T47D (cell line): Measurements from ENCODE around the gene GATAD2B.
"Not testable (repeated sequence)": the region's sequence is repeated elsewhere in the genome, so short reads cannot be mapped to it uniquely, and the experiment has no call there.

ENCODE experiments used
- DNase-seq, 2 experiments: peaks; one replicate each; pipeline versions ENCODE4 v3.0.0 to v3.0.0-alpha.2; 2011 to 2012; ENCODE audit warnings: low read depth in 1 of 2, low spot score in 1 of 2
- JUND ChIP-seq: IDR thresholded peaks from 2 replicates; pipeline ENCODE4 v1.6.1; 2012; ENCODE audit warnings: low read depth
- in situ Hi-C: cut with HindIII; loops from 2 replicates; pipeline ENCODE4 v1.10.0; 2016; ENCODE audit warnings: low sequenced_read_pairs, low pct_unique_long_range_greater_than_20kb

Gene GATAD2B

DNA sequence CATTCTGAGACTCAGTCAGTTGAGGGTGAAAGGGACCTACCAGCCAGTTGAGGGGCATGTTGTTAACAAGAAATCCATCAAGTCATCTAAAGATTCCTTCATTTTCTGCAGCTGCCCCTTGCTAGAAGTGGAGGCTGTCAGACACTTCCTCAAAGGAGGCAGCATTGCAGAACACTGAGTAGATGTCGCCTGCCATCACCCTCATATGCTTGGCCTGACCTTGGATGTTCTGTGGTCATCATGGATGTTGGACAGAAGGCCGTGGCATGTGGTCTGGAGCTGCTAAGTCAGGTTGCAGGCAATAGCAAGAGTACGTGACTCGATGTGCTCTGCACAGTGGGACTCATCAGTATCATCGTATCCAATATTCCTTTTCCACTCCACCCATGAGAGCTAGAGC, 70.6 kb downstream of the GATAD2B start:
- no peak for DNase-seq
- in situ Hi-C loops: no loop called here
- TF ChIP-seq JUND: no peak

DNA sequence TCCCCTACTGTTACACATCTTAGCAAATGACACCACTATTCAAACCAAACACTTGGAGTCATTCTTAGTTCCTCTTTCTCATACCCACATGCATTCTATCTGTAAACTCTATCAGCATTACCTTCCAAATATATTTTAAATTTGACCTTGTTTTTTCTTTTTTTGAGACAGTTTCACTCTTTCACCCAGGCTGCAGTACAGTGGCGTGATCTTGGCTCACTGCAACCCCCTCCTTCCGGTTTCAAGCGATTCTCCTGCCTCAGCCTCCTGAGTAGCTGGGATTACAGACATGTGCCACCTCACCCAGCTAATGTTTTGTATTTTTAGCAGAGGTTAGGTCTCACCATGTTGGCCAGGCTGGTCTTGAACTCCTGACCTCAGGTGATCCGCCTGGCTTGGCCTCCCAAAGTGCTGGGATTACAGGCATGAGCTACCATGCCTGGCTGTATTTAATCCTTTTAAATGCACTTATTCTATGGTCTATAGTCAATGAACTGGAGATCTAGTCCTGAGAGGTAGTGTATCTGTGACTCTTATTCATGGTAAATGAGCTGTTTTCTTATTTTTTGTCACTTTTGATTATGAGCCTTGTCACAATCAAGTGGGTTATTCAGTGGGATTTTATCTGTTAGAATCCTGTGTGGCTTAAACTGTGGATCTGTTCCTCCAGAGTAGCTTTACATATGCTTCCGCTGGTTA, 73.1 kb downstream of the GATAD2B start:
- DNase-seq: no peak

GRCh38 chr1:153848805-153849204, 74.0 kb downstream of the GATAD2B start:
- no peak for TF ChIP-seq JUND
- no peak for DNase-seq
- in situ Hi-C loops: no loop called here

More for the DNA sequence above, 73.1 kb downstream of the GATAD2B start:
- in situ Hi-C loops: no loop called here
- no peak for TF ChIP-seq JUND

- DNase-seq: no peak
- TF ChIP-seq JUND: no peak
- in situ Hi-C loops: no loop called here
These were observed 77.6 kb downstream of the GATAD2B start for GRCh38 chr1:153845158-153845557.

DNA sequence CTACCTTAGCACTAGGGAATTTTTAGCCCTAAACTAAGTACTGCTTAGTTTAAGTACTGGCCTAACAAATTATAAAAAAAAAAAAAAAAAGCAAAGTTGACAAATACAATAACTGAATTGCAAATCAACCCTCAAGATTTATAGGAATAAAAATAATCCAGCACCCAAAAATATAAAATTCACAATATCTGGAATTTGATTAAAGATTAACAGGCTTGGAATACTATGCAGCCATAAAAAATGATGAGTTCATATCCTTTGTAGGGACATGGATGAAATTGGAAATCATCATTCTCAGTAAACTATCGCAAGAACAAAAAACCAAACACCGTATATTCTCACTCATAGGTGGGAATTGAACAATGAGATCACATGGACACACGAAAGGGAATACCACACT, 78.4 kb downstream of the GATAD2B start:
- DNase-seq, in situ Hi-C loops: not testable (repeated sequence)

GRCh38 chr1:153842006-153842471, 80.7 kb downstream of the GATAD2B start:
- DNase-seq: peak in 1 of 2 experiments; percentile 19
- in situ Hi-C loops: no loop called here
- TF ChIP-seq JUND: no peak

DNA sequence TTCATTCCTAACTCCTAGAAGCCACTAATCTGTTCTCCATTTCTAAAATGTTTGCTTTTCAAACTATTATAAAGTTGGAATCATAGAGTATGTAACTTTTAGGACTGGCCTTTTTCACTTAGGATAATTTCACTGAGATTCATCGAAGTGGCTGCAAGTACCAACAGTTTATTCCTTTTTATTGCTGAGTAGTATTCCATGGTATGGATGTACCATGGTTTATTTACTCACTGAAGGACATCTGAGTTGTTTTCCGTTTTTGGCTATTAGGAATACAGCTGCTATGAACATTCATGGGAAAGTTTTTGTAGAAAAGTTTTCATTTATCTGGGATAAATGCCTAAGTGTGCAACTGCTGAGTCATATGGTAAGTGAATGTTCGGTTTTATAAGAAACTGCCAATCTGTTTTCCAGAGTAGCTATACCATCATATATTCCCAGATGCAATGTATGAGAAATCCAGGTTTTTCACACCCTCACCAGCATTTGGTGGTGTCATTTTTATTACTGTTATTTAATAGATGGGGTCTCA, 81.2 kb downstream of the GATAD2B start:
- no peak for DNase-seq
- in situ Hi-C loops: no loop called here
- TF ChIP-seq JUND: no peak

GRCh38 chr1:153840774-153841173, 82.0 kb downstream of the GATAD2B start:
- in situ Hi-C loops, DNase-seq: not testable (repeated sequence)

DNA sequence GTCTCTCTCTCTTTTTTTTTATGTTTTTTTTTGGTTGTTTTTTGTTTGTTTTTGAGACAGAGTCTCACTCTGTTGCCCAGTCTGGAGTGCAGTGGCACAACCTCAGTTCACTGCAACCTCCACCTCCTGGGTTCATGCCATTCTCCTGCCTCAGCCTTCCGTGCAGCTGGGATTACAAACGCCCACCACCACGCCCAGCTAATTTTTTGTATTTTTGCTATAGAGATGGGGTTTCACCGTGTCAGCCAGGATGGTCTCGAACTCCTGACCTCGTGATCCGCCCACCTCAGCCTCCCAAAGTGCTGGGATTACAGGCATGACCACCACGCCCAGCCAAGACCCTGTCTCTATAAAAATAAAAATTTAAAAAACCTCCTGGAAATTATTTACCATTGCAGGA, 88.8 kb downstream of the GATAD2B start:
- DNase-seq, in situ Hi-C loops: not testable (repeated sequence)

DNA sequence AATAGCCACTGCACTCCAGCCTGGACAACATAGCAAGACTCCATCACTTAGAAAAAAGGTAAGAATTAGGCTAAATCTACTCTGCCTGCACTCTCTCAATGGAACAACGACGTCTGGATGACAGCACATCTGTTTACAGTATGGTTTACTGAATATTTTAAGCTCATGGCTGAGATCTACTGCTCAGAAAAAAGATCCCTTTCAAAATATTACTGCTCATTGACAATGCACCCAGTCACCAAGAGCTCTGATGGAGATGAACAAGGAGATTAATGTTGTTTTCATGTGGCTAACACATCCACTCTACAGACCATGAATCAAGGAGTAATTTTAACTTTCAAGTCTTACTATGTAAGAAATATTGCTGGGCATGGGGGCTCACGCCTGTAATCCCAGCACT, 89.6 kb downstream of the GATAD2B start:
- in situ Hi-C loops: no loop called here
- no peak for DNase-seq
- no peak for TF ChIP-seq JUND

DNA sequence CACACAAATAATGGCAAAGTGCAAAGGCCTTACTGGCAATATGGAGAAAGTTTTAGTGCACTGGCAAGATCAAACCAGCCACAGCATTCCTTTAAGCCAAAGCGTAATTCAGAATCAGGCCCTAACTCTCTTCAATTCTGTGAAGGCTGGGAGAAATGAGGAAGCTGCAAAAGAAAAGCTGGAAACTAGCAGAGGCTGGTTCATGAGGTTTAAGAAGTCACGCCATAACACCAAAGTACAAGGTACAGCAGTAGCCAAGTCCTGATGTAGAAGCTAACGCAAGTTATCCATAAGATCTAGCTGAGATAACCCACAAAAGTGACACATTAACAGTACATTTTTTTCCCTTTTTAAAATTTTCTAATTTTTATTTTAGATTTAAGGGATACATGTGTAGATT, 90.5 kb downstream of the GATAD2B start:
- no peak for TF ChIP-seq JUND
- no peak for DNase-seq
- in situ Hi-C loops: no loop called here

GRCh38 chr1:153831026-153831425, 91.7 kb downstream of the GATAD2B start:
- in situ Hi-C loops: no loop called here
- no peak for TF ChIP-seq JUND
- no peak for DNase-seq

DNA sequence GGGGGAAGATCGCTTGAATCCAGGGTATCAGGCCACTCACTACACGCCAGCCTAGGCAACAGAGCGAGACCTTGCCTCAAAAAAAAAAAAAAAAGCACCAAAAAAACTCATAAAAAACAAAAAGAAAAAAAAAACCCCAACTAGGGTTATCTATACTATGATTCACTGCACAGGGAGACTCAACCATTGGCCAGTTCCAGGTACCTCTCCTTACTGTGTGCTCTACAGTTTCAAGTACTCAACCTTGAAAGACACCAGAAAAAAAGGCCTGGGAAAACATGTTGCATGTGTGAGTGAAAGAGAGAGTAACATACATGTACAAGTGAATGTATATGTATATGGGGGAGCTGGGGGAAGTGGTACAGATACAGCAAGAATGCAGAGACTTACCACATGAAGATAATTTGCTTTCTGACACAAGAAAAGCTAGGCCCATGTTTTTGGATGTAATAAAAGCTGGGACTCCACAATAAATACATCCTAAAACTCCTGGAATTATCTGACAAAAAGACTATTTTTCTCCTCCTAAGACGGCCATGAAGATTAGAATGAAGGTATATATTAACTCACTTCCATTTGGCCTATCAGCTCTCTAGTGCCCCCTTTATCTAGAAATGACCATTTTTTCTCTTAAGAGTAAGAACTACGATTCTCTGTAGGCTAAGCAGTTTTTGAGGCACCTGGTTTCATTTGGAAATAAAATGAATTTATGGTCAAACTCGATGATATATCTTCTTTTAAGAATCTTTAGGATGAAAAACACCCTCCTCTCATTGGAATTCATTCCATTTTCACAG, 95.4 kb downstream of the GATAD2B start:
- in situ Hi-C loops: no loop called here
- no peak for DNase-seq
- TF ChIP-seq JUND: no peak
